Measurements from ENCODE around the gene TUBA3D. TPM values are rescaled to one million over a fixed set of nuclear protein-coding genes. Genes with fewer than 3 reads are reported as not detected.
"Not testable (repeated sequence)": the region's sequence is repeated elsewhere in the genome, so short reads cannot be mapped to it uniquely, and the experiment has no call there.

The TUBA3D gene
- total and polyA plus RNA-seq, 10 of the 15 experiments (the other 5 are each of a cell fraction or from before 2014, with no cell fraction given), result 0.04 to 0.37 (median 0.20) TPM; not detected in 6

GRCh38 chr2:131451265-131451949, 24.5 kb upstream of the TUBA3D start:
- CTCF ChIA-PET; H3K36me3 ChIP-seq (ENCODE audit: control insufficient read depth in 2 of 2, insufficient read depth in 2 of 2, low read length in 1 of 2); H3K4me3 ChIP-seq; SMC1A ChIA-PET (ENCODE audit: uncharacterized antibody, unreplicated experiment); H2AFZ ChIP-seq (ENCODE audit: control insufficient read depth, low read depth, low read length); H3K9me3 ChIP-seq (replicated peaks; ENCODE audit: control insufficient read depth, insufficient read depth, low read length); H3K27ac ChIP-seq (ENCODE audit: control insufficient read depth, insufficient read depth); H3K9ac ChIP-seq (ENCODE audit: control insufficient read depth, insufficient read depth, low read length); H3K79me2 ChIP-seq (ENCODE audit: control insufficient read depth, insufficient read depth, low read length); H3K27me3 ChIP-seq (replicated peaks in 1 of 2; ENCODE audit: control insufficient read depth in 2 of 2, insufficient read depth in 2 of 2, low read length in 1 of 2); DNase-seq (ENCODE audit: low read depth, low spot score); BruUV-seq (replicated peaks); H3K4me1 ChIP-seq (ENCODE audit: control insufficient read depth, insufficient read depth, low read length); intact Hi-C loops (cut with micrococcal nuclease; ENCODE audit: unreplicated experiment); RAD21 ChIA-PET (ENCODE audit: unreplicated experiment); H4K20me1 ChIP-seq (ENCODE audit: control insufficient read depth, insufficient read depth); POLR2A ChIA-PET: not testable (repeated sequence)
- peak overlapping the region; percentile 33; the same call in 1 of the 2 replicates for H3K4me2 ChIP-seq (ENCODE audit: control insufficient read depth, insufficient read depth)
- WGBS (ENCODE audit: insufficient coverage, insufficient replicate concordance, low lambda C conversion rate, missing lambda C conversion rate), result 49% methylated on average over 8 of the region's 10 CpGs
- FAIRE-seq (peak; percentile 95), ATAC-seq (peak; percentile 44)
- in situ Hi-C loops (cut with MboI), result loop anchor here (10.0 kb wide), 1 partner anchor 1237 kb away; no protein-coding TSS in a partner anchor

GRCh38 chr2:131454914-131455313, 21.0 kb upstream of the TUBA3D start:
- DNase-seq (ENCODE audit: low read depth, low spot score); H3K79me2 ChIP-seq (ENCODE audit: control insufficient read depth, insufficient read depth, low read length); BruUV-seq (replicated peaks); H4K20me1 ChIP-seq (ENCODE audit: control insufficient read depth, insufficient read depth); H3K4me3 ChIP-seq; POLR2A ChIA-PET; intact Hi-C loops (cut with micrococcal nuclease; ENCODE audit: unreplicated experiment); FAIRE-seq; SMC1A ChIA-PET (ENCODE audit: uncharacterized antibody, unreplicated experiment); CTCF ChIA-PET; H3K36me3 ChIP-seq (ENCODE audit: control insufficient read depth in 2 of 2, insufficient read depth in 2 of 2, low read length in 1 of 2); H3K4me2 ChIP-seq (ENCODE audit: control insufficient read depth, insufficient read depth); H3K4me1 ChIP-seq (ENCODE audit: control insufficient read depth, insufficient read depth, low read length); H3K9me3 ChIP-seq (replicated peaks; ENCODE audit: control insufficient read depth, insufficient read depth, low read length); H3K27ac ChIP-seq (ENCODE audit: control insufficient read depth, insufficient read depth); RAD21 ChIA-PET (ENCODE audit: unreplicated experiment); H3K9ac ChIP-seq (ENCODE audit: control insufficient read depth, insufficient read depth, low read length); H2AFZ ChIP-seq (ENCODE audit: control insufficient read depth, low read depth, low read length); ATAC-seq; H3K27me3 ChIP-seq (replicated peaks in 1 of 2; ENCODE audit: control insufficient read depth in 2 of 2, insufficient read depth in 2 of 2, low read length in 1 of 2): not testable (repeated sequence)
- WGBS (ENCODE audit: insufficient coverage, insufficient replicate concordance, low lambda C conversion rate, missing lambda C conversion rate), result 11% methylated on average over 1 of the region's 2 CpGs
- in situ Hi-C loops (cut with MboI), result loop anchor here (10.0 kb wide), 1 partner anchor 1240 kb away; no protein-coding TSS in a partner anchor

GRCh38 chr2:131467722-131468121, 8.2 kb upstream of the TUBA3D start:
- ATAC-seq; H3K4me2 ChIP-seq (ENCODE audit: control insufficient read depth, insufficient read depth); CTCF ChIA-PET; BruUV-seq (replicated peaks); in situ Hi-C loops (cut with MboI); H3K27me3 ChIP-seq (replicated peaks in 1 of 2; ENCODE audit: control insufficient read depth in 2 of 2, insufficient read depth in 2 of 2, low read length in 1 of 2); H2AFZ ChIP-seq (ENCODE audit: control insufficient read depth, low read depth, low read length); H4K20me1 ChIP-seq (ENCODE audit: control insufficient read depth, insufficient read depth); RAD21 ChIA-PET (ENCODE audit: unreplicated experiment); H3K4me3 ChIP-seq; FAIRE-seq; POLR2A ChIA-PET; intact Hi-C loops (cut with micrococcal nuclease; ENCODE audit: unreplicated experiment); H3K36me3 ChIP-seq (ENCODE audit: control insufficient read depth in 2 of 2, insufficient read depth in 2 of 2, low read length in 1 of 2); H3K79me2 ChIP-seq (ENCODE audit: control insufficient read depth, insufficient read depth, low read length); H3K4me1 ChIP-seq (ENCODE audit: control insufficient read depth, insufficient read depth, low read length); H3K27ac ChIP-seq (ENCODE audit: control insufficient read depth, insufficient read depth); H3K9me3 ChIP-seq (replicated peaks; ENCODE audit: control insufficient read depth, insufficient read depth, low read length); SMC1A ChIA-PET (ENCODE audit: uncharacterized antibody, unreplicated experiment); DNase-seq (ENCODE audit: low read depth, low spot score); H3K9ac ChIP-seq (ENCODE audit: control insufficient read depth, insufficient read depth, low read length): not testable (repeated sequence)
- 85% methylated on average over 10 of the region's 10 CpGs for WGBS (ENCODE audit: insufficient coverage, insufficient replicate concordance, low lambda C conversion rate, missing lambda C conversion rate)

- H3K9me3 ChIP-seq (replicated peaks; ENCODE audit: control insufficient read depth, insufficient read depth, low read length); H2AFZ ChIP-seq (ENCODE audit: control insufficient read depth, low read depth, low read length); H3K27ac ChIP-seq (ENCODE audit: control insufficient read depth, insufficient read depth); intact Hi-C loops (cut with micrococcal nuclease; ENCODE audit: unreplicated experiment); H3K4me2 ChIP-seq (ENCODE audit: control insufficient read depth, insufficient read depth); DNase-seq (ENCODE audit: low read depth, low spot score); BruUV-seq (replicated peaks); H4K20me1 ChIP-seq (ENCODE audit: control insufficient read depth, insufficient read depth); in situ Hi-C loops (cut with MboI); H3K4me1 ChIP-seq (ENCODE audit: control insufficient read depth, insufficient read depth, low read length); H3K4me3 ChIP-seq; H3K79me2 ChIP-seq (ENCODE audit: control insufficient read depth, insufficient read depth, low read length); FAIRE-seq; H3K9ac ChIP-seq (ENCODE audit: control insufficient read depth, insufficient read depth, low read length); H3K36me3 ChIP-seq (ENCODE audit: control insufficient read depth in 2 of 2, insufficient read depth in 2 of 2, low read length in 1 of 2); RAD21 ChIA-PET (ENCODE audit: unreplicated experiment); POLR2A ChIA-PET; H3K27me3 ChIP-seq (replicated peaks in 1 of 2; ENCODE audit: control insufficient read depth in 2 of 2, insufficient read depth in 2 of 2, low read length in 1 of 2); ATAC-seq; SMC1A ChIA-PET (ENCODE audit: uncharacterized antibody, unreplicated experiment); CTCF ChIA-PET: not testable (repeated sequence)
- WGBS (ENCODE audit: insufficient coverage, insufficient replicate concordance, low lambda C conversion rate, missing lambda C conversion rate), result 95% methylated on average over 2 of the region's 3 CpGs
Observed at GRCh38 chr2:131470944-131471343, 5.0 kb upstream of the TUBA3D start.
